ENCODE measurements around the gene ATP10B.

Gene ATP10B

GRCh38 chr5:160537940-160538339, 314.1 kb downstream of the ATP10B start:
- Histone ChIP-seq H2AFZ (ENCODE audit: low read length, unreplicated experiment) (no peak overlapping the region), H3K36me3 (ENCODE audit: insufficient read depth, low read length) (no peaks in the 10 kb centered on the region), H3K27me3 (ENCODE audit: insufficient read depth, low read length) (peaks cover 10% of the 10 kb centered on the region; the same call in 1 of the 2 replicates), H3K79me2 (ENCODE audit: control insufficient read depth, insufficient read depth, low read length, unreplicated experiment) (no peaks in the 10 kb centered on the region), H3K4me1 (ENCODE audit: control insufficient read depth, insufficient read depth, low read length, unreplicated experiment) (no peaks in the 10 kb centered on the region), H3K4me3 (ENCODE audit: low read depth, low read length) (no peak overlapping the region), H3K27ac (ENCODE audit: low read depth, low read length) (no peak overlapping the region)

- no peak overlapping the region for H3K4me3 ChIP-seq (ENCODE audit: low read depth, low read length)
- H3K27me3 ChIP-seq (ENCODE audit: insufficient read depth, low read length), result peaks cover 10% of the 10 kb centered on the region; the same call in 1 of the 2 replicates
- no peaks in the 10 kb centered on the region for H3K4me1 ChIP-seq (ENCODE audit: control insufficient read depth, insufficient read depth, low read length, unreplicated experiment)
- no peaks in the 10 kb centered on the region for H3K36me3 ChIP-seq (ENCODE audit: insufficient read depth, low read length)
- no peaks in the 10 kb centered on the region for H3K79me2 ChIP-seq (ENCODE audit: control insufficient read depth, insufficient read depth, low read length, unreplicated experiment)
- H3K27ac ChIP-seq (ENCODE audit: low read depth, low read length), result no peak overlapping the region
- no peak overlapping the region for H2AFZ ChIP-seq (ENCODE audit: low read length, unreplicated experiment)
Observed at GRCh38 chr5:160537116-160537515, 314.9 kb downstream of the ATP10B start.

- H3K27me3 ChIP-seq (ENCODE audit: insufficient read depth, low read length), result peaks cover 16% of the 10 kb centered on the region; the same call in 1 of the 2 replicates
- H2AFZ ChIP-seq (ENCODE audit: low read length, unreplicated experiment), result no peak overlapping the region
- H3K27ac ChIP-seq (ENCODE audit: low read depth, low read length), result no peak overlapping the region
- H3K79me2 ChIP-seq (ENCODE audit: control insufficient read depth, insufficient read depth, low read length, unreplicated experiment), result no peaks in the 10 kb centered on the region
- H3K4me1 ChIP-seq (ENCODE audit: control insufficient read depth, insufficient read depth, low read length, unreplicated experiment), result no peaks in the 10 kb centered on the region
- no peak overlapping the region for H3K4me3 ChIP-seq (ENCODE audit: low read depth, low read length)
- no peaks in the 10 kb centered on the region for H3K36me3 ChIP-seq (ENCODE audit: insufficient read depth, low read length)
Observed at GRCh38 chr5:160534914-160535313, 317.1 kb downstream of the ATP10B start.

- peaks cover 18% of the 10 kb centered on the region; the same call in 1 of the 2 replicates for H3K27me3 ChIP-seq (ENCODE audit: insufficient read depth, low read length)
- no peak overlapping the region for H2AFZ ChIP-seq (ENCODE audit: low read length, unreplicated experiment)
- H3K79me2 ChIP-seq (ENCODE audit: control insufficient read depth, insufficient read depth, low read length, unreplicated experiment), result no peaks in the 10 kb centered on the region
- no peaks in the 10 kb centered on the region for H3K4me1 ChIP-seq (ENCODE audit: control insufficient read depth, insufficient read depth, low read length, unreplicated experiment)
- no peak overlapping the region for H3K4me3 ChIP-seq (ENCODE audit: low read depth, low read length)
- no peaks in the 10 kb centered on the region for H3K36me3 ChIP-seq (ENCODE audit: insufficient read depth, low read length)
- H3K27ac ChIP-seq (ENCODE audit: low read depth, low read length), result no peak overlapping the region
Observed at GRCh38 chr5:160534125-160534524, 317.9 kb downstream of the ATP10B start.

- Histone ChIP-seq H3K36me3 (ENCODE audit: insufficient read depth, low read length) (no peaks in the 10 kb centered on the region), H3K4me1 (ENCODE audit: control insufficient read depth, insufficient read depth, low read length, unreplicated experiment) (no peaks in the 10 kb centered on the region), H2AFZ (ENCODE audit: low read length, unreplicated experiment) (no peak overlapping the region), H3K27ac (ENCODE audit: low read depth, low read length) (no peak overlapping the region), H3K79me2 (ENCODE audit: control insufficient read depth, insufficient read depth, low read length, unreplicated experiment) (no peaks in the 10 kb centered on the region), H3K27me3 (ENCODE audit: insufficient read depth, low read length) (peaks cover 37% of the 10 kb centered on the region), H3K4me3 (ENCODE audit: low read depth, low read length) (no peak overlapping the region)
Observed at GRCh38 chr5:160525471-160526261, 326.3 kb downstream of the ATP10B start.

GRCh38 chr5:160524827-160525226, 327.2 kb downstream of the ATP10B start:
- Histone ChIP-seq H3K27me3 (ENCODE audit: insufficient read depth, low read length) (peaks cover 37% of the 10 kb centered on the region), H3K27ac (ENCODE audit: low read depth, low read length) (no peak overlapping the region), H3K36me3 (ENCODE audit: insufficient read depth, low read length) (no peaks in the 10 kb centered on the region), H2AFZ (ENCODE audit: low read length, unreplicated experiment) (no peak overlapping the region), H3K4me1 (ENCODE audit: control insufficient read depth, insufficient read depth, low read length, unreplicated experiment) (no peaks in the 10 kb centered on the region), H3K79me2 (ENCODE audit: control insufficient read depth, insufficient read depth, low read length, unreplicated experiment) (no peaks in the 10 kb centered on the region), H3K4me3 (ENCODE audit: low read depth, low read length) (no peak overlapping the region)

- no peaks in the 10 kb centered on the region for H3K79me2 ChIP-seq (ENCODE audit: control insufficient read depth, insufficient read depth, low read length, unreplicated experiment)
- H3K27ac ChIP-seq (ENCODE audit: low read depth, low read length), result no peak overlapping the region
- H3K4me1 ChIP-seq (ENCODE audit: control insufficient read depth, insufficient read depth, low read length, unreplicated experiment), result no peaks in the 10 kb centered on the region
- no peak overlapping the region for H2AFZ ChIP-seq (ENCODE audit: low read length, unreplicated experiment)
- peaks cover 44% of the 10 kb centered on the region for H3K27me3 ChIP-seq (ENCODE audit: insufficient read depth, low read length)
- H3K36me3 ChIP-seq (ENCODE audit: insufficient read depth, low read length), result no peaks in the 10 kb centered on the region
- H3K4me3 ChIP-seq (ENCODE audit: low read depth, low read length), result no peak overlapping the region
Observed at GRCh38 chr5:160523502-160524163, 328.4 kb downstream of the ATP10B start.

GRCh38 chr5:160521392-160521663, 330.7 kb downstream of the ATP10B start:
- Histone ChIP-seq H3K79me2 (ENCODE audit: control insufficient read depth, insufficient read depth, low read length, unreplicated experiment) (no peaks in the 10 kb centered on the region), H3K4me1 (ENCODE audit: control insufficient read depth, insufficient read depth, low read length, unreplicated experiment) (no peaks in the 10 kb centered on the region), H3K4me3 (ENCODE audit: low read depth, low read length) (no peak overlapping the region), H3K27ac (ENCODE audit: low read depth, low read length) (no peak overlapping the region), H3K36me3 (ENCODE audit: insufficient read depth, low read length) (no peaks in the 10 kb centered on the region), H3K27me3 (ENCODE audit: insufficient read depth, low read length) (peaks cover 32% of the 10 kb centered on the region), H2AFZ (ENCODE audit: low read length, unreplicated experiment) (no peak overlapping the region)

- H3K79me2 ChIP-seq (ENCODE audit: control insufficient read depth, insufficient read depth, low read length, unreplicated experiment), result no peaks in the 10 kb centered on the region
- no peaks in the 10 kb centered on the region for H3K4me1 ChIP-seq (ENCODE audit: control insufficient read depth, insufficient read depth, low read length, unreplicated experiment)
- H3K36me3 ChIP-seq (ENCODE audit: insufficient read depth, low read length), result no peaks in the 10 kb centered on the region
- H2AFZ ChIP-seq (ENCODE audit: low read length, unreplicated experiment), result no peak overlapping the region
- H3K4me3 ChIP-seq (ENCODE audit: low read depth, low read length), result no peak overlapping the region
- H3K27ac ChIP-seq (ENCODE audit: low read depth, low read length), result no peak overlapping the region
- H3K27me3 ChIP-seq (ENCODE audit: insufficient read depth, low read length), result peaks cover 32% of the 10 kb centered on the region
Observed at GRCh38 chr5:160520609-160521391, 331.2 kb downstream of the ATP10B start.

GRCh38 chr5:160516696-160517530, 335.1 kb downstream of the ATP10B start:
- Histone ChIP-seq H2AFZ (ENCODE audit: low read length, unreplicated experiment) (no peak overlapping the region), H3K79me2 (ENCODE audit: control insufficient read depth, insufficient read depth, low read length, unreplicated experiment) (no peaks in the 10 kb centered on the region), H3K4me1 (ENCODE audit: control insufficient read depth, insufficient read depth, low read length, unreplicated experiment) (no peaks in the 10 kb centered on the region), H3K4me3 (ENCODE audit: low read depth, low read length) (no peak overlapping the region), H3K36me3 (ENCODE audit: insufficient read depth, low read length) (no peaks in the 10 kb centered on the region), H3K27me3 (ENCODE audit: insufficient read depth, low read length) (peaks cover 50% of the 10 kb centered on the region), H3K27ac (ENCODE audit: low read depth, low read length) (no peak overlapping the region)

All from ACC112 (cell line).